Astrocyte (in vitro differentiated cells and primary cell): Measurements from ENCODE around the gene F10. TPM values are rescaled to one million over a fixed set of nuclear protein-coding genes. Genes with fewer than 3 reads are reported as not detected.

Source experiments
- DNase-seq: peaks from one replicate; pipeline ENCODE4 v3.0.0-alpha.2; 2010; ENCODE audit warnings: low read depth
- FAIRE-seq: peaks from 2 replicates; lab custom pipeline; 2011; peaks lifted over from hg19 to GRCh38; lab: Jason Lieb, UNC
- H2AFZ ChIP-seq: 2 replicates; pipeline ENCODE4 v1.6.0; 2012; ENCODE audit warnings: low read depth, low read length, inconsistent platforms
- H3K27ac ChIP-seq: 2 replicates; pipeline ENCODE4 v1.5.1; 2011; ENCODE audit warnings: low read depth, low read length, inconsistent platforms
- H3K27me3 ChIP-seq: 2 replicates; pipeline ENCODE4 v1.6.0; 2011; ENCODE audit warnings: low read length, inconsistent platforms; ENCODE audit not compliant: insufficient read depth
- H3K36me3 ChIP-seq: 2 replicates; pipeline ENCODE4 v1.5.1; 2011; ENCODE audit warnings: low read length, inconsistent platforms; ENCODE audit not compliant: insufficient read depth
- H3K4me1 ChIP-seq: 2 replicates; pipeline ENCODE4 v1.5.1; 2011; ENCODE audit warnings: low read length, inconsistent platforms; ENCODE audit not compliant: insufficient read depth
- H3K4me2 ChIP-seq: 2 replicates; pipeline ENCODE4 v1.6.0; 2012; ENCODE audit warnings: low read length, inconsistent platforms
- H3K4me3 ChIP-seq: 2 replicates; pipeline ENCODE4 v1.5.1; 2011; ENCODE audit warnings: low read depth, mild to moderate bottlenecking, low read length, inconsistent platforms; ENCODE audit not compliant: insufficient read depth
- H3K79me2 ChIP-seq: 2 replicates; pipeline ENCODE4 v1.6.0; 2012; ENCODE audit warnings: mild to moderate bottlenecking, low read length, inconsistent platforms; ENCODE audit not compliant: insufficient read depth
- H3K9ac ChIP-seq: 2 replicates; pipeline ENCODE4 v1.6.0; 2012; ENCODE audit warnings: mild to moderate bottlenecking, low read length, inconsistent platforms
- H3K9me3 ChIP-seq: 2 replicates; pipeline ENCODE4 v1.5.1; 2012; ENCODE audit warnings: low read depth, mild to moderate bottlenecking, low read length, inconsistent platforms; ENCODE audit not compliant: insufficient read depth
- H4K20me1 ChIP-seq: 2 replicates; pipeline ENCODE4 v1.6.0; 2012; ENCODE audit warnings: low read length, inconsistent platforms; ENCODE audit not compliant: insufficient read depth
- H3K27ac Mint-ChIP-seq: one replicate; pipeline ENCODE4 v1.8.0; 2021; ENCODE audit warnings: mild to moderate bottlenecking, mixed read lengths; ENCODE audit not compliant: unreplicated experiment
- H3K27me3 Mint-ChIP-seq: one replicate; pipeline ENCODE4 v1.8.0; 2021; ENCODE audit warnings: low read depth, mixed read lengths; ENCODE audit not compliant: unreplicated experiment
- H3K36me3 Mint-ChIP-seq: one replicate; pipeline ENCODE4 v1.8.0; 2021; ENCODE audit warnings: low read depth, mixed read lengths; ENCODE audit not compliant: unreplicated experiment
- H3K4me1 Mint-ChIP-seq: one replicate; pipeline ENCODE4 v1.8.0; 2021; ENCODE audit warnings: low read depth, mixed read lengths; ENCODE audit not compliant: unreplicated experiment
- H3K4me3 Mint-ChIP-seq: one replicate; pipeline ENCODE4 v1.8.0; 2021; ENCODE audit warnings: mild to moderate bottlenecking, moderate library complexity, mixed read lengths; ENCODE audit not compliant: unreplicated experiment
- H3K9me3 Mint-ChIP-seq: one replicate; pipeline ENCODE4 v1.8.0; 2021; ENCODE audit warnings: mild to moderate bottlenecking, mixed read lengths; ENCODE audit not compliant: unreplicated experiment
- CTCF ChIP-seq: IDR thresholded peaks from 2 replicates; pipeline ENCODE4 v1.5.1; 2011; ENCODE audit warnings: low read depth, mild to moderate bottlenecking, inconsistent platforms, low read length, moderate library complexity; ENCODE audit not compliant: insufficient read depth
- EZH2 ChIP-seq: IDR thresholded peaks from 2 replicates; pipeline ENCODE4 v1.6.1; 2012; ENCODE audit warnings: mild to moderate bottlenecking, low read length, inconsistent platforms; ENCODE audit not compliant: insufficient read depth
- total RNA-seq: library from RNA; stranded (reverse); gene quantifications from 2 replicates; pipeline ENCODE4 v1.2.1, GENCODE V29; 2021

F10 gene
- total RNA-seq, 1 donor from 2014 or later, result 0.45 TPM

GRCh38 chr13:113137691-113138298 lies 15.2 kb downstream of the F10 start:
- Histone ChIP-seq H3K79me2 (no peaks in the 10 kb centered on the region), H3K4me2 (no peak overlapping the region), H3K9ac (no peak overlapping the region), H3K4me3 (no peak overlapping the region), H3K36me3 (no peaks in the 10 kb centered on the region), H3K27me3 (peaks cover 7% of the 10 kb centered on the region), H4K20me1 (no peaks in the 10 kb centered on the region), H2AFZ (no peak overlapping the region), H3K27ac (no peak overlapping the region), H3K4me1 (no peaks in the 10 kb centered on the region), H3K9me3 (no peaks in the 10 kb centered on the region)
- Mint-ChIP-seq H3K27ac (no peak overlapping the region), H3K4me1 (no peaks in the 10 kb centered on the region), H3K4me3 (no peak overlapping the region), H3K27me3 (peaks cover 9% of the 10 kb centered on the region), H3K36me3 (no peaks in the 10 kb centered on the region), H3K9me3 (peaks cover 3% of the 10 kb centered on the region)
- TF ChIP-seq CTCF (no peak), EZH2 (no peak)
- DNase-seq, result no peak
- no peak for FAIRE-seq

GRCh38 chr13:113138792-113139551 lies 16.4 kb downstream of the F10 start:
- DNase-seq (no peak), FAIRE-seq (no peak)
- no peaks in the 10 kb centered on the region for H3K36me3 Mint-ChIP-seq
- H3K9ac ChIP-seq, result no peak overlapping the region
- no peak for TF ChIP-seq EZH2
- no peak for TF ChIP-seq CTCF
- H3K27me3 Mint-ChIP-seq, result peaks cover 13% of the 10 kb centered on the region
- no peaks in the 10 kb centered on the region for H3K4me1 ChIP-seq
- H2AFZ ChIP-seq, result no peak overlapping the region
- no peaks in the 10 kb centered on the region for H3K79me2 ChIP-seq
- no peaks in the 10 kb centered on the region for H3K4me1 Mint-ChIP-seq
- H3K9me3 ChIP-seq, result no peaks in the 10 kb centered on the region
- no peak overlapping the region for H3K27ac ChIP-seq
- peaks cover 7% of the 10 kb centered on the region for H3K27me3 ChIP-seq
- no peak overlapping the region for H3K4me2 ChIP-seq
- H3K27ac Mint-ChIP-seq, result no peak overlapping the region
- H3K9me3 Mint-ChIP-seq, result peaks cover 3% of the 10 kb centered on the region
- no peaks in the 10 kb centered on the region for H3K36me3 ChIP-seq
- no peak overlapping the region for H3K4me3 Mint-ChIP-seq
- no peak overlapping the region for H3K4me3 ChIP-seq
- H4K20me1 ChIP-seq, result no peaks in the 10 kb centered on the region

GRCh38 chr13:113139577-113139976 lies 17.0 kb downstream of the F10 start:
- Histone ChIP-seq H3K9ac (no peak overlapping the region), H3K27me3 (peaks cover 7% of the 10 kb centered on the region), H3K4me1 (no peaks in the 10 kb centered on the region), H3K9me3 (no peaks in the 10 kb centered on the region), H3K36me3 (no peaks in the 10 kb centered on the region), H3K27ac (no peak overlapping the region), H3K79me2 (no peaks in the 10 kb centered on the region), H3K4me2 (no peak overlapping the region), H3K4me3 (no peak overlapping the region), H4K20me1 (no peaks in the 10 kb centered on the region), H2AFZ (no peak overlapping the region)
- H3K36me3 Mint-ChIP-seq, result no peaks in the 10 kb centered on the region
- peaks cover 13% of the 10 kb centered on the region for H3K27me3 Mint-ChIP-seq
- TF ChIP-seq CTCF, result no peak
- H3K4me1 Mint-ChIP-seq, result no peaks in the 10 kb centered on the region
- H3K27ac Mint-ChIP-seq, result no peak overlapping the region
- H3K9me3 Mint-ChIP-seq, result peaks cover 3% of the 10 kb centered on the region
- DNase-seq (no peak), FAIRE-seq (no peak)
- H3K4me3 Mint-ChIP-seq, result no peak overlapping the region
